GM10847 (cell line): ENCODE results near the gene CCDC57.

Experiments used
- POLR2A ChIP-seq: IDR thresholded peaks from 2 replicates; pipeline ENCODE4 v1.6.1; 2011; ENCODE audit not compliant: insufficient read length; ENCODE audit errors: extremely low read depth

CCDC57 gene

GRCh38 chr17:82201498-82201910, 11.1 kb downstream of the CCDC57 start:
- no peak for TF ChIP-seq POLR2A

GRCh38 chr17:82200743-82201497, 11.7 kb downstream of the CCDC57 start:
- TF ChIP-seq POLR2A, result no peak

- TF ChIP-seq POLR2A, result no peak
Observed at GRCh38 chr17:82200135-82200534, 12.5 kb downstream of the CCDC57 start.

- no peak for TF ChIP-seq POLR2A
Observed at GRCh38 chr17:82199496-82199895, 13.1 kb downstream of the CCDC57 start.

- TF ChIP-seq POLR2A, result no peak
Observed at GRCh38 chr17:82198092-82198491, 14.6 kb downstream of the CCDC57 start.

- TF ChIP-seq POLR2A, result no peak
Observed at GRCh38 chr17:82195675-82196672, 16.7 kb downstream of the CCDC57 start.

GRCh38 chr17:82194765-82195164, 17.9 kb downstream of the CCDC57 start:
- TF ChIP-seq POLR2A, result no peak

GRCh38 chr17:82193520-82194220, 19.0 kb downstream of the CCDC57 start:
- no peak for TF ChIP-seq POLR2A

- TF ChIP-seq POLR2A, result no peak
Observed at GRCh38 chr17:82188001-82188961, 24.4 kb downstream of the CCDC57 start.

- TF ChIP-seq POLR2A, result no peak
Observed at GRCh38 chr17:82187500-82187899, 25.1 kb downstream of the CCDC57 start.

GRCh38 chr17:82186221-82186620, 26.4 kb downstream of the CCDC57 start:
- no peak for TF ChIP-seq POLR2A

GRCh38 chr17:82184761-82185160, 27.9 kb downstream of the CCDC57 start:
- no peak for TF ChIP-seq POLR2A

GRCh38 chr17:82180776-82181528, 31.7 kb downstream of the CCDC57 start:
- no peak for TF ChIP-seq POLR2A
